ENCODE data around the gene GPR146. TPM values are rescaled to one million over a fixed set of nuclear protein-coding genes. Genes with fewer than 3 reads are reported as not detected.

GPR146 gene
- total RNA-seq, 1 experiment from 2014 or later: 2.9 TPM

- ATAC-seq: no peak
- Histone ChIP-seq H3K27me3 (ENCODE audit: control insufficient read depth, insufficient read depth, low read length) (no peaks in the 10 kb centered on the region), H3K9me3 (ENCODE audit: control insufficient read depth, insufficient read depth, low read depth, low read length) (no peaks in the 10 kb centered on the region), H3K4me3 (ENCODE audit: low read depth in 2 of 2, low read length in 2 of 2) (peak overlapping the region; percentile 69 to 73), H3K36me3 (ENCODE audit: control insufficient read depth, insufficient read depth, low read length) (no peaks in the 10 kb centered on the region), H3K27ac (ENCODE audit: low read length) (peak overlapping the region; percentile 82), H3K4me1 (ENCODE audit: control insufficient read depth, insufficient read depth, low read length) (peaks cover 46% of the 10 kb centered on the region)
- POLR2A ChIA-PET: no interaction called here
- TF ChIP-seq TCF7L2 (IDR thresholded peaks at IDR 0.05; ENCODE audit: low read depth, low read length) (no peak), SIN3A (IDR thresholded peaks at IDR 0.05; ENCODE audit: borderline replicate concordance, insufficient read depth, low read depth, low read length) (no peak), POLR2AphosphoS5 (IDR thresholded peaks at IDR 0.05; ENCODE audit: low read depth, low read length) (no peak)
- TF ChIP-seq, protein P1, sequence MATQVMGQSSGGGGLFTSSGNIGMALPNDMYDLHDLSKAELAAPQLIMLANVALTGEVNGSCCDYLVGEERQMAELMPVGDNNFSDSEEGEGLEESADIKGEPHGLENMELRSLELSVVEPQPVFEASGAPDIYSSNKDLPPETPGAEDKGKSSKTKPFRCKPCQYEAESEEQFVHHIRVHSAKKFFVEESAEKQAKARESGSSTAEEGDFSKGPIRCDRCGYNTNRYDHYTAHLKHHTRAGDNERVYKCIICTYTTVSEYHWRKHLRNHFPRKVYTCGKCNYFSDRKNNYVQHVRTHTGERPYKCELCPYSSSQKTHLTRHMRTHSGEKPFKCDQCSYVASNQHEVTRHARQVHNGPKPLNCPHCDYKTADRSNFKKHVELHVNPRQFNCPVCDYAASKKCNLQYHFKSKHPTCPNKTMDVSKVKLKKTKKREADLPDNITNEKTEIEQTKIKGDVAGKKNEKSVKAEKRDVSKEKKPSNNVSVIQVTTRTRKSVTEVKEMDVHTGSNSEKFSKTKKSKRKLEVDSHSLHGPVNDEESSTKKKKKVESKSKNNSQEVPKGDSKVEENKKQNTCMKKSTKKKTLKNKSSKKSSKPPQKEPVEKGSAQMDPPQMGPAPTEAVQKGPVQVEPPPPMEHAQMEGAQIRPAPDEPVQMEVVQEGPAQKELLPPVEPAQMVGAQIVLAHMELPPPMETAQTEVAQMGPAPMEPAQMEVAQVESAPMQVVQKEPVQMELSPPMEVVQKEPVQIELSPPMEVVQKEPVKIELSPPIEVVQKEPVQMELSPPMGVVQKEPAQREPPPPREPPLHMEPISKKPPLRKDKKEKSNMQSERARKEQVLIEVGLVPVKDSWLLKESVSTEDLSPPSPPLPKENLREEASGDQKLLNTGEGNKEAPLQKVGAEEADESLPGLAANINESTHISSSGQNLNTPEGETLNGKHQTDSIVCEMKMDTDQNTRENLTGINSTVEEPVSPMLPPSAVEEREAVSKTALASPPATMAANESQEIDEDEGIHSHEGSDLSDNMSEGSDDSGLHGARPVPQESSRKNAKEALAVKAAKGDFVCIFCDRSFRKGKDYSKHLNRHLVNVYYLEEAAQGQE (IDR thresholded peaks at IDR 0.05; ENCODE audit: insufficient read depth in 1 of 2, low read depth in 2 of 2, low read length in 1 of 2): no peak
- TF ChIP-seq, protein P2, sequence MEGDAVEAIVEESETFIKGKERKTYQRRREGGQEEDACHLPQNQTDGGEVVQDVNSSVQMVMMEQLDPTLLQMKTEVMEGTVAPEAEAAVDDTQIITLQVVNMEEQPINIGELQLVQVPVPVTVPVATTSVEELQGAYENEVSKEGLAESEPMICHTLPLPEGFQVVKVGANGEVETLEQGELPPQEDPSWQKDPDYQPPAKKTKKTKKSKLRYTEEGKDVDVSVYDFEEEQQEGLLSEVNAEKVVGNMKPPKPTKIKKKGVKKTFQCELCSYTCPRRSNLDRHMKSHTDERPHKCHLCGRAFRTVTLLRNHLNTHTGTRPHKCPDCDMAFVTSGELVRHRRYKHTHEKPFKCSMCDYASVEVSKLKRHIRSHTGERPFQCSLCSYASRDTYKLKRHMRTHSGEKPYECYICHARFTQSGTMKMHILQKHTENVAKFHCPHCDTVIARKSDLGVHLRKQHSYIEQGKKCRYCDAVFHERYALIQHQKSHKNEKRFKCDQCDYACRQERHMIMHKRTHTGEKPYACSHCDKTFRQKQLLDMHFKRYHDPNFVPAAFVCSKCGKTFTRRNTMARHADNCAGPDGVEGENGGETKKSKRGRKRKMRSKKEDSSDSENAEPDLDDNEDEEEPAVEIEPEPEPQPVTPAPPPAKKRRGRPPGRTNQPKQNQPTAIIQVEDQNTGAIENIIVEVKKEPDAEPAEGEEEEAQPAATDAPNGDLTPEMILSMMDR (IDR thresholded peaks at IDR 0.05): no peak
- CTCF ChIA-PET: interaction anchor here (0.6 to 1.0 kb wide), 3 partner anchors 15 to 124 kb away, joined by 3 to 8 read pairs (median 3); no protein-coding TSS in a partner anchor
- in situ Hi-C loops (cut with HindIII; ENCODE audit: low pct_unique_long_range_greater_than_20kb, low sequenced_read_pairs): no loop called here
- no TSS peak for BruUV-seq (replicated peaks)
- no peak for DNase-seq (ENCODE audit: low read depth, low spot score)
- intact Hi-C loops (cut with micrococcal nuclease; ENCODE audit: unreplicated experiment): no loop called here
Observed at GRCh38 chr7:1043552-1044188, 676 bp upstream of the GPR146 start.

- TSS peak; percentile 78 for BruUV-seq (replicated peaks)
- ChIA-PET POLR2A (no interaction called here), CTCF (interaction anchor here (0.6 to 2.0 kb wide), 4 partner anchors 9 to 52 kb away, joined by 3 to 7 read pairs (median 3); no protein-coding TSS in a partner anchor)
- peak overlapping the region; percentile 73 to 75 for H3K4me3 ChIP-seq (ENCODE audit: low read depth in 2 of 2, low read length in 2 of 2)
- no peak for DNase-seq (ENCODE audit: low read depth, low spot score)
- peak overlapping the region; percentile 62; the same call in 1 of the 2 replicates for H3K27ac ChIP-seq (ENCODE audit: low read length)
- peaks cover 44% of the 10 kb centered on the region for H3K4me1 ChIP-seq (ENCODE audit: control insufficient read depth, insufficient read depth, low read length)
- no peaks in the 10 kb centered on the region for H3K27me3 ChIP-seq (ENCODE audit: control insufficient read depth, insufficient read depth, low read length)
- in situ Hi-C loops (cut with HindIII; ENCODE audit: low pct_unique_long_range_greater_than_20kb, low sequenced_read_pairs): no loop called here
- ATAC-seq: no peak
- no peaks in the 10 kb centered on the region for H3K9me3 ChIP-seq (ENCODE audit: control insufficient read depth, insufficient read depth, low read depth, low read length)
- intact Hi-C loops (cut with micrococcal nuclease; ENCODE audit: unreplicated experiment): no loop called here
- no peaks in the 10 kb centered on the region for H3K36me3 ChIP-seq (ENCODE audit: control insufficient read depth, insufficient read depth, low read length)
- TF ChIP-seq, protein P2 (IDR thresholded peaks at IDR 0.05): no peak
- TF ChIP-seq POLR2AphosphoS5 (IDR thresholded peaks at IDR 0.05; ENCODE audit: low read depth, low read length): no peak
- peak; percentile 39; the same call in 1 of the 2 replicates for TF ChIP-seq TCF7L2 (IDR thresholded peaks at IDR 0.05; ENCODE audit: low read depth, low read length)
- TF ChIP-seq, protein P1 (IDR thresholded peaks at IDR 0.05; ENCODE audit: insufficient read depth in 1 of 2, low read depth in 2 of 2, low read length in 1 of 2): no peak
Observed at GRCh38 chr7:1045069-1046063, 1.0 kb downstream of the GPR146 start.

Measured in Panc1 (cell line).